OCI-LY3 (cell line): ENCODE results near the gene ARID1B.

Source experiments
- H2AFZ ChIP-seq: fragments of 200-600, 300-600 bp; shearing (Covaris generic); 2 replicates; pipeline ENCODE4 v1.6.0; 2014; ENCODE audit warnings: antibody characterized with exemption, low read depth, low read length
- H3K27ac ChIP-seq: fragments of 200-600, 300-600 bp; sonication (generic); 2 replicates; pipeline ENCODE4 v1.5.1; 2014; ENCODE audit warnings: mild to moderate bottlenecking, low read length, moderate library complexity, mixed read lengths
- H3K27me3 ChIP-seq: fragments of 200-600, 300-600 bp; sonication (generic); 2 replicates; pipeline ENCODE4 v1.6.1; 2014; ENCODE audit warnings: low read depth, low read length, mixed read lengths
- H3K36me3 ChIP-seq: fragments of 200-600, 300-600 bp; sonication (generic); replicated peaks from 2 replicates; pipeline ENCODE3; 2014; ENCODE audit warnings: low read depth, low read length, mixed read lengths
- H3K4me1 ChIP-seq: fragments of 300-600, 200-600 bp; sonication (generic); 2 replicates; pipeline ENCODE4 v1.6.1; 2014; ENCODE audit warnings: low read length, mixed read lengths
- H3K4me2 ChIP-seq: fragments of 200-600, 300-600 bp; sonication (generic); 2 replicates; pipeline ENCODE4 v1.6.1; 2014; ENCODE audit warnings: low read length, mixed read lengths
- H3K4me3 ChIP-seq: fragments of 300-600, 200-600 bp; sonication (generic); 2 replicates; pipeline ENCODE4 v1.5.1; 2014; ENCODE audit warnings: antibody characterized with exemption, mild to moderate bottlenecking, low read length, moderate library complexity
- H3K79me2 ChIP-seq: fragments of 300-600, 200-600 bp; shearing (Covaris generic); 2 replicates; pipeline ENCODE4 v1.6.1; 2014; ENCODE audit warnings: mild to moderate bottlenecking, low read length, mixed read lengths
- H3K9ac ChIP-seq: fragments of 300-600, 200-600 bp; shearing (Covaris generic); 2 replicates; pipeline ENCODE4 v1.6.0; 2014; ENCODE audit warnings: mild to moderate bottlenecking, low read length, moderate library complexity
- H3K9me3 ChIP-seq: fragments of 200-600, 300-600 bp; shearing (Covaris generic); 2 replicates; pipeline ENCODE4 v1.6.1; 2014; ENCODE audit warnings: low read length, mixed read lengths; ENCODE audit not compliant: insufficient read depth
- H4K20me1 ChIP-seq: fragments of 200-600, 300-600 bp; sonication (generic); 2 replicates; pipeline ENCODE4 v1.6.1; 2016; ENCODE audit warnings: low read length, mixed read lengths; ENCODE audit not compliant: insufficient read depth
- EZH2phosphoT487 ChIP-seq: fragments of 200-600 bp; shearing (Covaris generic); IDR thresholded peaks from 2 replicates; pipeline ENCODE4 v1.6.1; 2018; ENCODE audit warnings: antibody characterized with exemption, mixed run types, low read depth
- TF ChIP-seq, protein P1 (sequence below): fragments of 200-600, 300-600 bp; sonication (generic); IDR thresholded peaks from 2 replicates; pipeline ENCODE4 v1.5.1; 2014; ENCODE audit warnings: antibody characterized with exemption, low read length, low read depth

The ARID1B gene

GRCh38 chr6:157097255-157097955 is 320.2 kb downstream of the ARID1B start:
- peaks cover 7% of the 10 kb centered on the region; the same call in 1 of the 2 replicates for H4K20me1 ChIP-seq
- H3K9ac ChIP-seq, result no peak overlapping the region

GRCh38 chr6:157098999-157099398 is 321.8 kb downstream of the ARID1B start:
- H2AFZ ChIP-seq, result no peak overlapping the region
- no peaks in the 10 kb centered on the region for H3K27me3 ChIP-seq
- H3K27ac ChIP-seq, result no peak overlapping the region
- H4K20me1 ChIP-seq, result peaks cover 5% of the 10 kb centered on the region; the same call in 1 of the 2 replicates
- H3K79me2 ChIP-seq, result no peaks in the 10 kb centered on the region
- TF ChIP-seq, protein P1, sequence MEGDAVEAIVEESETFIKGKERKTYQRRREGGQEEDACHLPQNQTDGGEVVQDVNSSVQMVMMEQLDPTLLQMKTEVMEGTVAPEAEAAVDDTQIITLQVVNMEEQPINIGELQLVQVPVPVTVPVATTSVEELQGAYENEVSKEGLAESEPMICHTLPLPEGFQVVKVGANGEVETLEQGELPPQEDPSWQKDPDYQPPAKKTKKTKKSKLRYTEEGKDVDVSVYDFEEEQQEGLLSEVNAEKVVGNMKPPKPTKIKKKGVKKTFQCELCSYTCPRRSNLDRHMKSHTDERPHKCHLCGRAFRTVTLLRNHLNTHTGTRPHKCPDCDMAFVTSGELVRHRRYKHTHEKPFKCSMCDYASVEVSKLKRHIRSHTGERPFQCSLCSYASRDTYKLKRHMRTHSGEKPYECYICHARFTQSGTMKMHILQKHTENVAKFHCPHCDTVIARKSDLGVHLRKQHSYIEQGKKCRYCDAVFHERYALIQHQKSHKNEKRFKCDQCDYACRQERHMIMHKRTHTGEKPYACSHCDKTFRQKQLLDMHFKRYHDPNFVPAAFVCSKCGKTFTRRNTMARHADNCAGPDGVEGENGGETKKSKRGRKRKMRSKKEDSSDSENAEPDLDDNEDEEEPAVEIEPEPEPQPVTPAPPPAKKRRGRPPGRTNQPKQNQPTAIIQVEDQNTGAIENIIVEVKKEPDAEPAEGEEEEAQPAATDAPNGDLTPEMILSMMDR, result no peak
- TF ChIP-seq EZH2phosphoT487, result no peak
- H3K4me3 ChIP-seq, result no peak overlapping the region
- H3K4me1 ChIP-seq, result 0 out of 2 replicates have a peak, but pooled peaks cover 5% of the 10 kb centered on the region
- H3K4me2 ChIP-seq, result no peak overlapping the region
- no peaks in the 10 kb centered on the region for H3K36me3 ChIP-seq
- no peak overlapping the region for H3K9ac ChIP-seq
- H3K9me3 ChIP-seq, result no peaks in the 10 kb centered on the region

More at GRCh38 chr6:157097255-157097955, 320.2 kb downstream of the ARID1B start:
- H3K36me3 ChIP-seq, result no peaks in the 10 kb centered on the region
- no peaks in the 10 kb centered on the region for H3K79me2 ChIP-seq
- no peak overlapping the region for H3K27ac ChIP-seq
- H3K9me3 ChIP-seq, result no peaks in the 10 kb centered on the region
- H3K4me3 ChIP-seq, result no peak overlapping the region
- H3K27me3 ChIP-seq, result no peaks in the 10 kb centered on the region
- no peak overlapping the region for H2AFZ ChIP-seq
- no peak overlapping the region for H3K4me2 ChIP-seq
- no peak for TF ChIP-seq EZH2phosphoT487
- TF ChIP-seq, protein P1, result no peak
- H3K4me1 ChIP-seq, result 0 out of 2 replicates have a peak, but pooled peaks cover 8% of the 10 kb centered on the region

DNA sequence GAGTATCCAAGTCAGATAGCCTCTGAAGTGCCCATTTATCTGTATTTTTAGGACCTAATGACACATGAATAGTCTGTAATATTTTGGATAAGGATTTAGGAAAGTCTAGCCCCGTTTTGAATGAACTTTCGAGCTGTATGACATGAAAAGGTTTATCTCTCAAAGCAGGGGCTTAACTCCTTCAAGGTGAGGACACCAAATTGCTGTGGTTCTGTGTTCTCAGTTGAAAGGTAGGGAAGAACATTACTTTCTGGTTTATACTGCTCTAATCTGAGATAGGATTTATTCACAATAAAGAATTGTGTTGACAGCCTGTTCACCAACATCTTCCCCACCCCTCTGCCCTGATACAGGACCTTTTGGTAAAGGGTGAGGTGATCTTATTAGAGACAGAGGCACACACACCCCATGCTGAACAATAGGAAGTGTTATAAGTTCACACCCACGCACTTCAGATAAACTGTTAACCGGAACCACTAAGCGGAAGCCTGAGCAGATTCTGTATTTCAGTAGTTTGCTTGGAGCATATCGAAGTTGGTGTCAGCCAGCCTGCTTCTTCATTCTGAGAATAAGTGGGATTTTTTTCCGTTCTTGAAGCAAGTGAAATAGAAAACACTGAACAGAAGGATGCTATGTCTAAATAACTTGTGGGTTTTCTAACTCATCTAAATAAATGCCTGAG is 322.9 kb downstream of the ARID1B start:
- H3K4me1 ChIP-seq, result peaks cover 14% of the 10 kb centered on the region
- H3K79me2 ChIP-seq, result no peaks in the 10 kb centered on the region
- H4K20me1 ChIP-seq, result peaks cover 5% of the 10 kb centered on the region; the same call in 1 of the 2 replicates
- no peak overlapping the region for H3K27ac ChIP-seq
- H3K9ac ChIP-seq, result no peak overlapping the region
- no peaks in the 10 kb centered on the region for H3K9me3 ChIP-seq
- no peaks in the 10 kb centered on the region for H3K36me3 ChIP-seq
- no peak overlapping the region for H2AFZ ChIP-seq
- no peaks in the 10 kb centered on the region for H3K27me3 ChIP-seq
- H3K4me2 ChIP-seq, result no peak overlapping the region
- H3K4me3 ChIP-seq, result no peak overlapping the region
- TF ChIP-seq, protein P1, result no peak
- TF ChIP-seq EZH2phosphoT487, result no peak

DNA sequence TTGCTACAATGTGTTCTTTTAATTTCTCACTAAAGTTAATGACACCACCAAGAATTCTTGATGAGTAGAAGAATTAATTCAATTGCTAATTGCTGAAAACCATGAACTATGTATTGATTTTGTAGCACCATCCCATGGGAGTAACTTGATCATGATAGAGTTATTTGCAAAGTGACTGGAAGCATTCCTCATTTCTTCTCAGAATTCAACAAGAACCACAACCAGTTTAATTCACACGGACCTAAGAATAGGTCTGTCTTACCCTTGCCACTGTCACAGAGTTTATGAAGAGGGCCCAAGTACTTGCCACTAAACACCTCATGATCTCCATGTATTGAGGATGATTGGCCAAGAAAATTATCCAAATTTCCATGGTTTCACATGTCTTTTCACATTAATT is 324.0 kb downstream of the ARID1B start:
- Histone ChIP-seq H3K36me3 (no peaks in the 10 kb centered on the region), H3K4me1 (peaks cover 14% of the 10 kb centered on the region), H3K9me3 (no peaks in the 10 kb centered on the region), H3K9ac (no peak overlapping the region), H3K27me3 (no peaks in the 10 kb centered on the region), H3K4me2 (no peak overlapping the region), H4K20me1 (peaks cover 5% of the 10 kb centered on the region; the same call in 1 of the 2 replicates), H3K4me3 (no peak overlapping the region), H2AFZ (no peak overlapping the region), H3K79me2 (no peaks in the 10 kb centered on the region), H3K27ac (no peak overlapping the region)
- TF ChIP-seq, protein P1, result no peak
- TF ChIP-seq EZH2phosphoT487, result no peak
